AG04450 (cell line): ENCODE measurements around the gene KCNIP4. TPM values are rescaled to one million over a fixed set of nuclear protein-coding genes. Genes with fewer than 3 reads are reported as not detected.

Source experiments
- CTCF ChIA-PET: fragments of 300-600, 350-600 bp; formaldehyde crosslinking; extraction: SDS; loops from one replicate; lab custom pipeline; 2022; ENCODE audit warnings: antibody characterized with exemption, inconsistent platforms; lab: Charles Lee
- POLR2A ChIA-PET: fragments of 350-600 bp; formaldehyde crosslinking; extraction: SDS; loops from one replicate; lab custom pipeline; 2021; ENCODE audit warnings: antibody characterized with exemption, inconsistent platforms; lab: Yijun Ruan, JAX
- DNase-seq: peaks from one replicate; pipeline ENCODE4 v3.0.0-alpha.2; 2011; ENCODE audit warnings: low read depth, low spot score
- H3K27ac ChIP-seq: one replicate; pipeline ENCODE4 v1.5.1; 2012; ENCODE audit warnings: low read depth, low read length, control low read depth
- H3K27me3 ChIP-seq: one replicate; pipeline ENCODE4 v1.6.0; 2012; ENCODE audit warnings: low read length; ENCODE audit not compliant: control insufficient read depth, insufficient read depth
- H3K4me3 ChIP-seq: 2 replicates; pipeline ENCODE4 v1.5.1; 2011; ENCODE audit warnings: mild to moderate bottlenecking, low read depth, low read length, control low read depth
- H3K9me3 ChIP-seq: 2 replicates; pipeline ENCODE4 v1.5.1; 2012; ENCODE audit warnings: low read length; ENCODE audit not compliant: control insufficient read depth, insufficient read depth
- CTCF ChIP-seq: IDR thresholded peaks from 2 replicates; pipeline ENCODE4 v1.5.1; 2011; ENCODE audit warnings: low read depth, low read length, control low read depth, inconsistent platforms
- polyA plus RNA-seq: library from polyadenylated mRNA; depleted of rRNA; stranded (reverse); fragments of >200 nt; gene quantifications from 2 replicates; pipeline ENCODE4 v1.2.3, GENCODE V29; 2011

KCNIP4 gene
- polyA plus RNA-seq, 1 experiment, result not detected

GRCh38 chr4:21887481-21887880 lies 61.1 kb downstream of the KCNIP4 start:
- Histone ChIP-seq H3K9me3 (no peaks in the 10 kb centered on the region), H3K27me3 (no peaks in the 10 kb centered on the region), H3K4me3 (no peak overlapping the region), H3K27ac (no peak overlapping the region)
- ChIA-PET POLR2A (interaction anchor here (0.6 kb wide), 1 partner anchor 36 kb away, joined by 3 read pairs; no protein-coding TSS in a partner anchor), CTCF (no interaction called here)
- DNase-seq, result no peak
- TF ChIP-seq CTCF, result no peak

- ChIA-PET CTCF (no interaction called here), POLR2A (no interaction called here)
- DNase-seq, result no peak
- Histone ChIP-seq H3K4me3 (no peak overlapping the region), H3K27me3 (no peaks in the 10 kb centered on the region), H3K9me3 (no peaks in the 10 kb centered on the region), H3K27ac (no peak overlapping the region)
- no peak for TF ChIP-seq CTCF
Measured at GRCh38 chr4:21885770-21886169, 62.8 kb downstream of the KCNIP4 start.

- no peak for DNase-seq
- no peak for TF ChIP-seq CTCF
- H3K27ac ChIP-seq, result no peak overlapping the region
- POLR2A ChIA-PET, result no interaction called here
- H3K27me3 ChIP-seq, result no peaks in the 10 kb centered on the region
- H3K4me3 ChIP-seq, result no peak overlapping the region
- H3K9me3 ChIP-seq, result no peaks in the 10 kb centered on the region
- CTCF ChIA-PET, result no interaction called here
Measured at GRCh38 chr4:21885241-21885640, 63.3 kb downstream of the KCNIP4 start.

GRCh38 chr4:21884615-21885014 lies 64.0 kb downstream of the KCNIP4 start:
- no peak overlapping the region for H3K4me3 ChIP-seq
- ChIA-PET POLR2A (no interaction called here), CTCF (no interaction called here)
- no peaks in the 10 kb centered on the region for H3K9me3 ChIP-seq
- TF ChIP-seq CTCF, result no peak
- H3K27me3 ChIP-seq, result no peaks in the 10 kb centered on the region
- DNase-seq, result no peak
- H3K27ac ChIP-seq, result no peak overlapping the region

- Histone ChIP-seq H3K27ac (no peak overlapping the region), H3K27me3 (no peaks in the 10 kb centered on the region), H3K9me3 (no peaks in the 10 kb centered on the region), H3K4me3 (no peak overlapping the region)
- CTCF ChIA-PET, result no interaction called here
- no peak for DNase-seq
- POLR2A ChIA-PET, result no interaction called here
- no peak for TF ChIP-seq CTCF
Measured at GRCh38 chr4:21882051-21882839, 66.3 kb downstream of the KCNIP4 start.
